ENCODE measurements around the gene BFSP1.

- TF ChIP-seq CTCF (IDR thresholded peaks at IDR 0.05) (no peak), POLR2A (IDR thresholded peaks at IDR 0.05) (no peak)
These were observed 52.0 kb downstream of the BFSP1 start for GRCh38 chr20:17479063-17479657.
